Osteoblast (primary cell): ENCODE measurements around the gene DSCAML1. TPM values are rescaled to one million over a fixed set of nuclear protein-coding genes. Genes with fewer than 3 reads are reported as not detected.
A peak's percentile ranks its signal among the peaks of the same experiment; 100 is the strongest.
"Not testable (repeated sequence)": the region's sequence is repeated elsewhere in the genome, so short reads cannot be mapped to it uniquely, and the experiment has no call there.

Experiments used
- DNase-seq: peaks from one replicate; pipeline ENCODE4 v3.0.0; 2011; ENCODE audit warnings: low spot score, mixed read lengths; ENCODE audit not compliant: insufficient read length; ENCODE audit errors: missing footprints
- H2AFZ ChIP-seq: 2 replicates; pipeline ENCODE4 v1.6.0; 2011; ENCODE audit warnings: mild to moderate bottlenecking, low read length
- H3K27ac ChIP-seq: 2 replicates; pipeline ENCODE4 v1.5.1; 2011; ENCODE audit warnings: mild to moderate bottlenecking, low read depth, low read length, moderate library complexity
- H3K27me3 ChIP-seq: 2 replicates; pipeline ENCODE4 v1.6.0; 2012; ENCODE audit warnings: mild to moderate bottlenecking, control low read depth, inconsistent platforms, low read length, moderate library complexity; ENCODE audit not compliant: insufficient read depth
- H3K36me3 ChIP-seq: 2 replicates; pipeline ENCODE4 v1.5.1; 2011; ENCODE audit warnings: mild to moderate bottlenecking, low read length, control low read depth, moderate library complexity; ENCODE audit not compliant: insufficient read depth
- H3K4me1 ChIP-seq: 2 replicates; pipeline ENCODE4 v1.5.1; 2011; ENCODE audit warnings: mild to moderate bottlenecking, low read length, control low read depth, moderate library complexity; ENCODE audit not compliant: insufficient read depth
- H3K4me2 ChIP-seq: 2 replicates; pipeline ENCODE4 v1.6.0; 2011; ENCODE audit warnings: mild to moderate bottlenecking, low read length; ENCODE audit not compliant: insufficient read depth
- H3K4me3 ChIP-seq: fragments of 200-600 bp; sonication (generic); 3 replicates; pipeline ENCODE4 v1.5.1; 2012; ENCODE audit warnings: mild to moderate bottlenecking, low read length, inconsistent platforms; ENCODE audit not compliant: insufficient read depth
- H3K79me2 ChIP-seq: 2 replicates; pipeline ENCODE4 v1.6.0; 2012; ENCODE audit warnings: mild to moderate bottlenecking, low read length, control low read depth, inconsistent platforms; ENCODE audit not compliant: insufficient read depth
- H3K9me3 ChIP-seq: 2 replicates; pipeline ENCODE4 v1.5.1; 2011; ENCODE audit warnings: low read depth, low read length, control low read depth
- H4K20me1 ChIP-seq: 2 replicates; pipeline ENCODE4 v1.6.0; 2012; ENCODE audit warnings: mild to moderate bottlenecking, low read length, control low read depth; ENCODE audit not compliant: insufficient read depth
- CTCF ChIP-seq: IDR thresholded peaks from 2 replicates; pipeline ENCODE4 v1.5.1; 2011; ENCODE audit warnings: mild to moderate bottlenecking, low read depth, low read length, moderate library complexity; ENCODE audit errors: extremely low read depth
- total RNA-seq: library from RNA; depleted of rRNA; stranded (reverse); fragments of >200 nt; gene quantifications from 2 replicates; pipeline ENCODE4 v1.2.3, GENCODE V29; 2012

DSCAML1 gene
- total RNA-seq, 1 donor = not detected

GRCh38 chr11:117457031-117457785 is 339.8 kb downstream of the DSCAML1 start:
- no peak for TF ChIP-seq CTCF
- no peaks in the 10 kb centered on the region for H3K79me2 ChIP-seq
- no peaks in the 10 kb centered on the region for H3K36me3 ChIP-seq
- no peaks in the 10 kb centered on the region for H3K4me1 ChIP-seq
- no peak overlapping the region for H3K4me3 ChIP-seq
- H3K9me3 ChIP-seq = no peaks in the 10 kb centered on the region
- no peak overlapping the region for H2AFZ ChIP-seq
- H4K20me1 ChIP-seq = no peaks in the 10 kb centered on the region
- no peak for DNase-seq
- H3K27me3 ChIP-seq = peaks cover 4% of the 10 kb centered on the region
- no peak overlapping the region for H3K27ac ChIP-seq
- H3K4me2 ChIP-seq = no peak overlapping the region

GRCh38 chr11:117456721-117457029 is 340.3 kb downstream of the DSCAML1 start:
- H4K20me1 ChIP-seq, H3K27ac ChIP-seq, DNase-seq, H3K36me3 ChIP-seq, H3K9me3 ChIP-seq, H3K4me2 ChIP-seq, H3K4me3 ChIP-seq, H3K79me2 ChIP-seq, H2AFZ ChIP-seq, H3K27me3 ChIP-seq, H3K4me1 ChIP-seq: not testable (repeated sequence)

- no peak overlapping the region for H3K27ac ChIP-seq
- H3K27me3 ChIP-seq = peaks cover 4% of the 10 kb centered on the region
- no peak for TF ChIP-seq CTCF
- H4K20me1 ChIP-seq = no peaks in the 10 kb centered on the region
- H2AFZ ChIP-seq = no peak overlapping the region
- no peak overlapping the region for H3K4me3 ChIP-seq
- no peaks in the 10 kb centered on the region for H3K4me1 ChIP-seq
- DNase-seq = peak; percentile 41
- no peaks in the 10 kb centered on the region for H3K9me3 ChIP-seq
- H3K36me3 ChIP-seq = no peaks in the 10 kb centered on the region
- H3K4me2 ChIP-seq = no peak overlapping the region
- H3K79me2 ChIP-seq = no peaks in the 10 kb centered on the region
Measured at GRCh38 chr11:117456027-117456720, 340.8 kb downstream of the DSCAML1 start.

GRCh38 chr11:117454564-117454917 is 342.5 kb downstream of the DSCAML1 start:
- Histone ChIP-seq H3K27me3 (peaks cover 4% of the 10 kb centered on the region), H3K9me3 (no peaks in the 10 kb centered on the region), H3K4me2 (no peak overlapping the region), H3K4me3 (no peak overlapping the region), H2AFZ (no peak overlapping the region), H3K4me1 (no peaks in the 10 kb centered on the region), H3K27ac (no peak overlapping the region), H3K36me3 (no peaks in the 10 kb centered on the region), H3K79me2 (no peaks in the 10 kb centered on the region), H4K20me1 (no peaks in the 10 kb centered on the region)
- no peak for DNase-seq
- TF ChIP-seq CTCF = no peak
